ENCODE data around the gene KAZALD1.

The KAZALD1 gene

GRCh38 chr10:101047961-101048892, 13.6 kb upstream of the KAZALD1 start:
- no peak for DNase-seq

- peak; percentile 90 to 91 for DNase-seq
These were observed 11.3 kb upstream of the KAZALD1 start for GRCh38 chr10:101050208-101051069.

- DNase-seq, result no peak
These were observed 9.5 kb upstream of the KAZALD1 start for GRCh38 chr10:101052285-101052684.

- no peak for DNase-seq
These were observed 8.3 kb upstream of the KAZALD1 start for GRCh38 chr10:101053516-101053915.

GRCh38 chr10:101054351-101054750, 7.4 kb upstream of the KAZALD1 start:
- DNase-seq, result no peak

GRCh38 chr10:101054876-101055275, 6.9 kb upstream of the KAZALD1 start:
- DNase-seq, result no peak

GRCh38 chr10:101055411-101055810, 6.4 kb upstream of the KAZALD1 start:
- DNase-seq, result no peak

- no peak for DNase-seq
These were observed 5.2 kb upstream of the KAZALD1 start for GRCh38 chr10:101056365-101057151.

- DNase-seq, result peak; percentile 94 to 97
These were observed 1.5 kb upstream of the KAZALD1 start for GRCh38 chr10:101060036-101060950.

GRCh38 chr10:101060951-101061623, 702 bp upstream of the KAZALD1 start:
- DNase-seq, result no peak

GRCh38 chr10:101062232-101063049, 652 bp downstream of the KAZALD1 start:
- DNase-seq, result peak; percentile 74 to 80

GRCh38 chr10:101063050-101063525, 1.3 kb downstream of the KAZALD1 start:
- no peak for DNase-seq

GRCh38 chr10:101063548-101064414, 2.0 kb downstream of the KAZALD1 start:
- no peak for DNase-seq

- no peak for DNase-seq
These were observed 2.7 kb downstream of the KAZALD1 start for GRCh38 chr10:101064415-101065030.

- DNase-seq, result no peak
These were observed 3.8 kb downstream of the KAZALD1 start for GRCh38 chr10:101065481-101066145.

GRCh38 chr10:101066146-101066895, 4.5 kb downstream of the KAZALD1 start:
- DNase-seq, result peak; percentile 58 to 67

GRCh38 chr10:101066896-101067355, 5.1 kb downstream of the KAZALD1 start:
- DNase-seq, result no peak

All from activated T-cell treated with anti-CD3 and anti-CD28 coated beads, Interleukin-2, amount 50 U/mL, for 48 hours (primary cell).